ENCODE measurements around the gene CLNK. TPM values are rescaled to one million over a fixed set of nuclear protein-coding genes. Genes with fewer than 3 reads are reported as not detected.

Gene CLNK
- total and polyA plus RNA-seq, 2 of the 13 experiments (the other 11 are each of a cell fraction or from before 2014, with no cell fraction given), result not detected

- TF ChIP-seq, protein P1, sequence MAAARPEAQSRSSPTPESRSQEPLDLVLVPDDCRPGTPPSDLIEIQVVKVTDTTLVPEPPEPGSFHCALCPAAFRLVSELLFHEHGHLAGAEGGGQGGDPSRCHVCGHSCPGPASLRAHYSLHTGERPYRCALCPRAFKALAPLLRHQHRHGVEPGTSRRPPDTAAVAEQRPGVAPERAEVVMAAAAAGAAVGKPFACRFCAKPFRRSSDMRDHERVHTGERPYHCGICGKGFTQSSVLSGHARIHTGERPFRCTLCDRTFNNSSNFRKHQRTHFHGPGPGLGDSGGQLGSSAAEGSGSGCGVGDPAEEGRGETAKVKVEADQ (CRISPR knock-in tag; IDR thresholded peaks at IDR 0.05; ENCODE audit: borderline replicate concordance), result no peak
- no peak for TF ChIP-seq MEF2D (CRISPR knock-in tag; IDR thresholded peaks at IDR 0.05)
- TF ChIP-seq EED (CRISPR knock-in tag; IDR thresholded peaks at IDR 0.05), result no peak
- no peak for TF ChIP-seq TGIF2 (CRISPR knock-in tag; IDR thresholded peaks at IDR 0.05)
- TF ChIP-seq ZNF75D (CRISPR knock-in tag; IDR thresholded peaks at IDR 0.05; ENCODE audit: borderline replicate concordance), result no peak
- TF ChIP-seq ZFP82 (CRISPR knock-in tag; IDR thresholded peaks at IDR 0.05; ENCODE audit: borderline replicate concordance), result no peak
- TF ChIP-seq ZNF772 (CRISPR knock-in tag; IDR thresholded peaks at IDR 0.05), result no peak
- TF ChIP-seq ZSCAN22 (CRISPR knock-in tag; IDR thresholded peaks at IDR 0.05), result no peak
- TF ChIP-seq ZFP37 (CRISPR knock-in tag; IDR thresholded peaks at IDR 0.05; ENCODE audit: borderline replicate concordance), result no peak
Measured at GRCh38 chr4:10552591-10553280, 131.8 kb downstream of the CLNK start (continued).

DNA sequence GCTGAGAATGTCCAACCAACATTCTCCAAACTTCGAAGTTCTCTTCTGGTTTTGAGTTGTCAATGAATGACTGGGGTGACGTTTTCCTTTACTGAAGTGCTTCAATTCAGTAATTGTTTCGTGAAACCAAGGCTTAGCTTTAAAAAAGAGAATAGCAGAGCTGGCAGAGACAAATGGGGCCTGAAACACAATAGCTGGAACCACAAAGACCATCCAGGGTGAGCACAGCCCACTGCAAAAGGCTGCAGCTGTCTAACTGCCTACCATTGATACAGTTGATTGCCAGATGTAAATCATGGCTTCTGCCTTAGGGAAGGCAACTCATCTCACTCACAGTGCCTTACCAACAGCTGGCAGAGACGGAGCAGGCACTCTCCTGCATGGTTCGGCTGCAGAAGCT is 148.7 kb downstream of the CLNK start:
- no peak overlapping the region for H2AFZ ChIP-seq (ENCODE audit: low read length)
- no peak overlapping the region for H3K4me2 ChIP-seq (ENCODE audit: low read depth, low read length)
- no peaks in the 10 kb centered on the region for H3K4me1 ChIP-seq (ENCODE audit: insufficient read depth, low read length)
- ChIA-PET CTCF (ENCODE audit: low intra/inter-chr PET ratio, low total read pairs) (no interaction called here), POLR2A (no interaction called here)
- no peaks in the 10 kb centered on the region for H4K20me1 ChIP-seq (ENCODE audit: insufficient read depth, low read length)
- H3K27me3 ChIP-seq (ENCODE audit: control insufficient read depth in 1 of 2, insufficient read depth in 2 of 2, low read length in 2 of 2), result no peaks in the 10 kb centered on the region; a peak in 1 of 5 replicates
- H3K36me3 ChIP-seq (replicated peaks in 1 of 2; ENCODE audit: control insufficient read depth in 1 of 2, insufficient read depth in 2 of 2, low read length in 2 of 2), result no peaks in the 10 kb centered on the region
- in situ Hi-C loops (cut with HindIII; ENCODE audit: extremely low pct_ligation_motif_present, low pct_unique_long_range_greater_than_20kb) (no loop called here), intact Hi-C loops (cut with micrococcal nuclease; ENCODE audit: unreplicated experiment) (loop anchor here (10.0 kb wide), 2 partner anchors 71 to 121 kb away; no protein-coding TSS in a partner anchor)
- ATAC-seq, result no peak
- no peak overlapping the region for H3K27ac ChIP-seq (ENCODE audit: extremely low read length, insufficient read depth, low read length)
- H3K9me3 ChIP-seq (ENCODE audit: low read length), result no peaks in the 10 kb centered on the region
- H3K9ac ChIP-seq (ENCODE audit: insufficient read depth, low read depth, low read length), result no peak overlapping the region
- 10% methylated on average over 5 of the region's 5 CpGs for WGBS (ENCODE audit: low lambda C conversion rate)
- BruUV-seq (replicated peaks), result no TSS peak
- no peaks in the 10 kb centered on the region for H3K79me2 ChIP-seq (ENCODE audit: insufficient read depth, low read length)
- no peak overlapping the region for H3K4me3 ChIP-seq (replicated peaks in 1 of 3; ENCODE audit: insufficient read depth in 1 of 3, low read depth in 2 of 3, low read length in 3 of 3)
- no peak for DNase-seq (ENCODE audit: low spot score)
- FAIRE-seq, result no peak
- TF ChIP-seq AKAP8 (CRISPR knock-in tag; IDR thresholded peaks at IDR 0.05) (no peak), XBP1 (CRISPR knock-in tag; IDR thresholded peaks at IDR 0.05) (no peak), MZF1 (CRISPR knock-in tag; IDR thresholded peaks at IDR 0.05; ENCODE audit: borderline replicate concordance) (no peak), NAIF1 (CRISPR knock-in tag; IDR thresholded peaks at IDR 0.05; ENCODE audit: borderline replicate concordance) (no peak), ZNF589 (CRISPR knock-in tag; conservative IDR thresholded peaks at IDR 0.05) (no peak), ZNF343 (CRISPR knock-in tag; IDR thresholded peaks at IDR 0.05) (no peak), BHLHE40 (IDR thresholded peaks at IDR 0.05; ENCODE audit: low read length) (no peak)
- TF ChIP-seq, protein P2, sequence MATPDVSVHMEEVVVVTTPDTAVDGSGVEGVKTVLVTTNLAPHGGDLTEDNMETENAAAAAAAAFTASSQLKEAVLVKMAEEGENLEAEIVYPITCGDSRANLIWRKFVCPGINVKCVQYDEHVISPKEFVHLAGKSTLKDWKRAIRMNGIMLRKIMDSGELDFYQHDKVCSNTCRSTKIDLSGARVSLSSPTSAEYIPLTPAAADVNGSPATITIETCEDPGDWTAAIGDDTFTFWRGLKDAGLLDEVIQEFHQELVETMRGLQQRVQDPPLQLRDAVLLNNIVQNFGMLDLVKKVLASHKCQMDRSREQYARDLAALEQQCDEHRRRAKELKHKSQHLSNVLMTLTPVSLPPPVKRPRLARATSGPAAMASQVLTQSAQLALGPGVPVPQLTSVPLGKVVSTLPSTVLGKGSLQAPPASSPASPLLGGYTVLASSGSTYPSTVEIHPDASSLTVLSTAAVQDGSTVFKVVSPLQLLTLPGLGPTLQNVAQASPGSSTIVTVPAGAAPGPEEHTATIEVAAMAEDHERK (CRISPR knock-in tag; IDR thresholded peaks at IDR 0.05; ENCODE audit: low read depth), result no peak
- TF ChIP-seq, protein P3, sequence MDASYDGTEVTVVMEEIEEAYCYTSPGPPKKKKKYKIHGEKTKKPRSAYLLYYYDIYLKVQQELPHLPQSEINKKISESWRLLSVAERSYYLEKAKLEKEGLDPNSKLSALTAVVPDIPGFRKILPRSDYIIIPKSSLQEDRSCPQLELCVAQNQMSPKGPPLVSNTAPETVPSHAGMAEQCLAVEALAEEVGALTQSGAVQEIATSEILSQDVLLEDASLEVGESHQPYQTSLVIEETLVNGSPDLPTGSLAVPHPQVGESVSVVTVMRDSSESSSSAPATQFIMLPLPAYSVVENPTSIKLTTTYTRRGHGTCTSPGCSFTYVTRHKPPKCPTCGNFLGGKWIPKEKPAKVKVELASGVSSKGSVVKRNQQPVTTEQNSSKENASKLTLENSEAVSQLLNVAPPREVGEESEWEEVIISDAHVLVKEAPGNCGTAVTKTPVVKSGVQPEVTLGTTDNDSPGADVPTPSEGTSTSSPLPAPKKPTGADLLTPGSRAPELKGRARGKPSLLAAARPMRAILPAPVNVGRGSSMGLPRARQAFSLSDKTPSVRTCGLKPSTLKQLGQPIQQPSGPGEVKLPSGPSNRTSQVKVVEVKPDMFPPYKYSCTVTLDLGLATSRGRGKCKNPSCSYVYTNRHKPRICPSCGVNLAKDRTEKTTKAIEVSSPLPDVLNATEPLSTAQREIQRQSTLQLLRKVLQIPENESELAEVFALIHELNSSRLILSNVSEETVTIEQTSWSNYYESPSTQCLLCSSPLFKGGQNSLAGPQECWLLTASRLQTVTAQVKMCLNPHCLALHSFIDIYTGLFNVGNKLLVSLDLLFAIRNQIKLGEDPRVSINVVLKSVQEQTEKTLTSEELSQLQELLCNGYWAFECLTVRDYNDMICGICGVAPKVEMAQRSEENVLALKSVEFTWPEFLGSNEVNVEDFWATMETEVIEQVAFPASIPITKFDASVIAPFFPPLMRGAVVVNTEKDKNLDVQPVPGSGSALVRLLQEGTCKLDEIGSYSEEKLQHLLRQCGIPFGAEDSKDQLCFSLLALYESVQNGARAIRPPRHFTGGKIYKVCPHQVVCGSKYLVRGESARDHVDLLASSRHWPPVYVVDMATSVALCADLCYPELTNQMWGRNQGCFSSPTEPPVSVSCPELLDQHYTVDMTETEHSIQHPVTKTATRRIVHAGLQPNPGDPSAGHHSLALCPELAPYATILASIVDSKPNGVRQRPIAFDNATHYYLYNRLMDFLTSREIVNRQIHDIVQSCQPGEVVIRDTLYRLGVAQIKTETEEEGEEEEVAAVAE (CRISPR knock-in tag; IDR thresholded peaks at IDR 0.05; ENCODE audit: borderline replicate concordance), result no peak
